22Rv1 (cell line): Measurements from ENCODE around the gene C1orf185.

ENCODE experiments used
- CTCF ChIP-seq: fragments of 450-650 bp; IDR thresholded peaks from 2 replicates; pipeline ENCODE4 v1.5.1; 2017; ENCODE audit warnings: mild to moderate bottlenecking
- ZFX ChIP-seq: fragments of 450-650 bp; IDR thresholded peaks from 2 replicates; pipeline ENCODE4 v1.6.1; 2017; ENCODE audit warnings: antibody characterized with exemption, borderline replicate concordance

- TF ChIP-seq CTCF: no peak
- no peak for TF ChIP-seq ZFX
Measured at GRCh38 chr1:51172811-51173210, 70.8 kb downstream of the C1orf185 start.
